CD14-positive monocyte (primary cell): Measurements from ENCODE around the gene PPARG. TPM values are rescaled to one million over a fixed set of nuclear protein-coding genes. Genes with fewer than 3 reads are reported as not detected.

ENCODE experiments used
- DNase-seq, 3 donors: peaks; one replicate each; pipeline ENCODE4 v3.0.0-alpha.2; 2011 to 2022
- H2AFZ ChIP-seq: 2 replicates; pipeline ENCODE4 v1.6.0; 2012; ENCODE audit warnings: mild to moderate bottlenecking, low read depth, low read length, inconsistent platforms; ENCODE audit not compliant: insufficient read depth, poor library complexity, severe bottlenecking
- H3K27ac ChIP-seq, 2 donors: 1 replicate in 1 of 2; 2 replicates in 1 of 2; pipeline ENCODE4 v1.5.1; 2012 to 2013; ENCODE audit warnings: low read length in 2 of 2, control low read depth in 1 of 2, inconsistent platforms in 1 of 2, low read depth in 1 of 2, mild to moderate bottlenecking in 1 of 2
- H3K27me3 ChIP-seq, 2 donors: one replicate each; pipeline versions ENCODE4 v1.6.0 to v1.6.1; 2011 to 2013; ENCODE audit warnings: low read length in 2 of 2; ENCODE audit not compliant: control insufficient read depth in 2 of 2, insufficient read depth in 2 of 2
- H3K36me3 ChIP-seq, 2 donors: replicated peaks in 1 of 2; 1 replicate in 1 of 2; 2 replicates in 1 of 2; pipeline versions ENCODE4 v1.5.1 to v1.6.1; 2012 to 2013; ENCODE audit warnings: low read length in 2 of 2, control low read depth in 1 of 2, inconsistent platforms in 1 of 2, mild to moderate bottlenecking in 1 of 2; ENCODE audit not compliant: insufficient read depth in 2 of 2, control insufficient read depth in 1 of 2
- H3K4me1 ChIP-seq, 2 donors: 1 replicate in 1 of 2; 2 replicates in 1 of 2; pipeline versions ENCODE4 v1.5.1 to v1.6.1; 2012 to 2013; ENCODE audit warnings: low read length in 2 of 2, control low read depth in 1 of 2, inconsistent platforms in 1 of 2, mild to moderate bottlenecking in 1 of 2, moderate library complexity in 1 of 2; ENCODE audit not compliant: insufficient read depth in 2 of 2, control insufficient read depth in 1 of 2
- H3K4me2 ChIP-seq: replicated peaks from 2 replicates; pipeline ENCODE3; 2012; ENCODE audit warnings: low read length, moderate library complexity, mild to moderate bottlenecking; ENCODE audit not compliant: poor library complexity, severe bottlenecking; ENCODE audit errors: extremely low read depth
- H3K4me3 ChIP-seq, 3 experiments: fragments of 200-600 bp in 1 of 3; sonication (generic) in 1 of 3; replicated peaks in 1 of 3; 1 replicate in 2 of 3; 2 replicates in 1 of 3; pipeline ENCODE4 v1.5.1; 2011 to 2013; ENCODE audit warnings: low read length in 3 of 3, mild to moderate bottlenecking in 3 of 3, control low read depth in 2 of 3, low read depth in 2 of 3, inconsistent platforms in 1 of 3, moderate library complexity in 1 of 3
- H3K79me2 ChIP-seq: 2 replicates; pipeline ENCODE4 v1.6.0; 2012; ENCODE audit warnings: mild to moderate bottlenecking, control low read depth, inconsistent platforms, low read length, moderate library complexity; ENCODE audit not compliant: insufficient read depth
- H3K9ac ChIP-seq: 2 replicates; pipeline ENCODE4 v1.6.0; 2017; ENCODE audit warnings: low read length, mild to moderate bottlenecking; ENCODE audit not compliant: insufficient read depth, poor library complexity, severe bottlenecking
- H3K9me3 ChIP-seq, 2 donors: replicated peaks in 1 of 2; 1 replicate in 1 of 2; 2 replicates in 1 of 2; pipeline versions ENCODE4 v1.5.1 to v1.6.1; 2012 to 2013; ENCODE audit warnings: low read length in 2 of 2, control low read depth in 1 of 2; ENCODE audit not compliant: control insufficient read depth in 1 of 2, insufficient read depth in 1 of 2
- H4K20me1 ChIP-seq: 2 replicates; pipeline ENCODE4 v1.6.0; 2012; ENCODE audit warnings: mild to moderate bottlenecking, low read length, control low read depth, moderate library complexity; ENCODE audit not compliant: insufficient read depth
- H3K27ac Mint-ChIP-seq, 7 donors: one replicate each; pipeline ENCODE4 v1.8.0; 2020; ENCODE audit warnings: mild to moderate bottlenecking in 7 of 7, mixed read lengths in 7 of 7, moderate library complexity in 6 of 7, inconsistent platforms in 2 of 7
- H3K27me3 Mint-ChIP-seq, 3 donors: one replicate each; pipeline ENCODE4 v1.8.0; 2021 to 2022; ENCODE audit warnings: low read depth in 3 of 3, mild to moderate bottlenecking in 3 of 3, mixed read lengths in 3 of 3, moderate library complexity in 3 of 3, inconsistent platforms in 1 of 3
- H3K36me3 Mint-ChIP-seq, 2 donors: one replicate each; pipeline ENCODE4 v1.8.0; 2020; ENCODE audit warnings: mixed read lengths in 2 of 2, inconsistent platforms in 1 of 2, mild to moderate bottlenecking in 1 of 2
- H3K4me1 Mint-ChIP-seq: one replicate; pipeline ENCODE4 v1.8.0; 2020; ENCODE audit warnings: mild to moderate bottlenecking, mixed read lengths
- H3K4me3 Mint-ChIP-seq, 2 donors: one replicate each; pipeline ENCODE4 v1.8.0; 2020; ENCODE audit warnings: mild to moderate bottlenecking in 2 of 2, mixed read lengths in 2 of 2, moderate library complexity in 1 of 2
- H3K9me3 Mint-ChIP-seq, 7 donors: one replicate each; pipeline ENCODE4 v1.8.0; 2020 to 2022; ENCODE audit warnings: mixed read lengths in 7 of 7, mild to moderate bottlenecking in 6 of 7, moderate library complexity in 6 of 7, inconsistent platforms in 2 of 7
- WGBS: methylation state at CpG from one replicate; pipeline ENCODE4 v1.1.5; 2013; ENCODE audit warnings: missing lambda C conversion rate; ENCODE audit not compliant: insufficient coverage; 5-methylcytosine and 5-hydroxymethylcytosine counted together
- intact Hi-C, 2 donors: fragments of 100-400 bp; cut with micrococcal nuclease; formaldehyde crosslinking; loops; one replicate each; pipeline versions ENCODE4 v1.15.0 to v1.15.1; 2023
- polyA plus RNA-seq, 3 donors: library from polyadenylated mRNA; depleted of rRNA in 1 of 3; unstranded in 2 of 3; stranded (reverse) in 1 of 3; fragments of 300-500 nt in 2 of 3; fragments of >200 nt in 1 of 3; fragmentation: Illumina TruSeq in 2 of 3; gene quantifications; 1 replicate in 2 of 3; 2 replicates in 1 of 3; pipeline ENCODE4 v1.2.3, GENCODE V29; 2012 to 2021
- TF ChIP-seq, protein P1 (sequence below): fragments of 200-600 bp; IDR thresholded peaks from one replicate; pipeline ENCODE4 v1.8.0; 2022; ENCODE audit warnings: antibody characterized with exemption, mild to moderate bottlenecking

Gene PPARG
- polyA plus RNA-seq, 3 donors = 0.56 to 2.0 (median 0.97) TPM

GRCh38 chr3:12467746-12468145, 178.9 kb downstream of the PPARG start:
- 89% methylated on average over 1 of the region's 2 CpGs for WGBS
- H3K4me3 Mint-ChIP-seq = no peak overlapping the region
- H3K36me3 Mint-ChIP-seq = peaks cover 0 to 2% of the 10 kb centered on the region in 2 donors

DNA sequence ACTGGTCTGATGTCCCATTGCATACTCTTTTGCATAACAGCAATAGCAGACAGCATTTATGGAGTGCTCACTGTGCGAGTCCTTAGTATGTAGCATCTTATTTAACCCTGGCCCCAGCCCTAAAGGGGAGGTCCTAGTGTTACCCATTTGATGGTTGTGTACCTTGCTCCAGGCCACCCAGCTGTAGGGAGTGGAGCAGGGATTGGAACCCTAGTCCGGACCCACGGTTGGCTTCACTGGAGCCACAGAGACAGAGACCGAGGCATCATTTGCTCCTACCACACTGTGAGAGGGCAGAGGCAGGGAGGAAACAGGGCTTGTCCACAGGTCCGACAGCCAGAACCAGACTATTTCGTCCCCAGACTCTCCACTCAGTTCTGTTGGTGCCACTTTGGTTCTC, 179.4 kb downstream of the PPARG start:
- Histone ChIP-seq H2AFZ (no peak overlapping the region), H3K27ac (no peak overlapping the region), H4K20me1 (no peaks in the 10 kb centered on the region), H3K4me3 (no peak overlapping the region), H3K36me3 (no peaks in the 10 kb centered on the region), H3K4me1 (peaks cover 8 to 15% of the 10 kb centered on the region in 2 donors), H3K79me2 (no peaks in the 10 kb centered on the region), H3K4me2 (no peak overlapping the region), H3K9me3 (no peaks in the 10 kb centered on the region), H3K27me3 (no peaks in the 10 kb centered on the region), H3K9ac (no peak overlapping the region)
- H3K36me3 Mint-ChIP-seq = peaks cover 0 to 2% of the 10 kb centered on the region in 2 donors
- H3K9me3 Mint-ChIP-seq = peaks cover 0 to 3% (median 0%) of the 10 kb centered on the region in 7 donors
- H3K4me3 Mint-ChIP-seq = no peak overlapping the region
- 97% methylated on average over 5 of the region's 6 CpGs for WGBS
- TF ChIP-seq, protein P1, sequence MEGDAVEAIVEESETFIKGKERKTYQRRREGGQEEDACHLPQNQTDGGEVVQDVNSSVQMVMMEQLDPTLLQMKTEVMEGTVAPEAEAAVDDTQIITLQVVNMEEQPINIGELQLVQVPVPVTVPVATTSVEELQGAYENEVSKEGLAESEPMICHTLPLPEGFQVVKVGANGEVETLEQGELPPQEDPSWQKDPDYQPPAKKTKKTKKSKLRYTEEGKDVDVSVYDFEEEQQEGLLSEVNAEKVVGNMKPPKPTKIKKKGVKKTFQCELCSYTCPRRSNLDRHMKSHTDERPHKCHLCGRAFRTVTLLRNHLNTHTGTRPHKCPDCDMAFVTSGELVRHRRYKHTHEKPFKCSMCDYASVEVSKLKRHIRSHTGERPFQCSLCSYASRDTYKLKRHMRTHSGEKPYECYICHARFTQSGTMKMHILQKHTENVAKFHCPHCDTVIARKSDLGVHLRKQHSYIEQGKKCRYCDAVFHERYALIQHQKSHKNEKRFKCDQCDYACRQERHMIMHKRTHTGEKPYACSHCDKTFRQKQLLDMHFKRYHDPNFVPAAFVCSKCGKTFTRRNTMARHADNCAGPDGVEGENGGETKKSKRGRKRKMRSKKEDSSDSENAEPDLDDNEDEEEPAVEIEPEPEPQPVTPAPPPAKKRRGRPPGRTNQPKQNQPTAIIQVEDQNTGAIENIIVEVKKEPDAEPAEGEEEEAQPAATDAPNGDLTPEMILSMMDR = no peak
- H3K4me1 Mint-ChIP-seq = peaks cover 20% of the 10 kb centered on the region
- DNase-seq = no peak
- peaks cover 0 to 5% (median 0%) of the 10 kb centered on the region in 3 donors for H3K27me3 Mint-ChIP-seq
- intact Hi-C loops = no loop called here
- H3K27ac Mint-ChIP-seq = peak overlapping the region in 1 of 7 donors; percentile 83

More at GRCh38 chr3:12467746-12468145, 178.9 kb downstream of the PPARG start:
- H3K27me3 ChIP-seq = no peaks in the 10 kb centered on the region
- no peak overlapping the region for H2AFZ ChIP-seq
- H3K9ac ChIP-seq = no peak overlapping the region
- H3K27me3 Mint-ChIP-seq = peaks cover 0 to 4% (median 0%) of the 10 kb centered on the region in 3 donors
- no peak for DNase-seq
- no peaks in the 10 kb centered on the region for H4K20me1 ChIP-seq
- no peaks in the 10 kb centered on the region for H3K79me2 ChIP-seq
- peaks cover 0 to 3% (median 0%) of the 10 kb centered on the region in 7 donors for H3K9me3 Mint-ChIP-seq
- no peak overlapping the region for H3K4me3 ChIP-seq
- no peak overlapping the region for H3K27ac Mint-ChIP-seq
- no peak overlapping the region for H3K27ac ChIP-seq
- H3K9me3 ChIP-seq = no peaks in the 10 kb centered on the region
- no peak overlapping the region for H3K4me2 ChIP-seq
- TF ChIP-seq, protein P1 = no peak
- H3K4me1 ChIP-seq = peaks cover 14 to 20% of the 10 kb centered on the region in 2 donors
- intact Hi-C loops = no loop called here
- H3K4me1 Mint-ChIP-seq = peaks cover 25% of the 10 kb centered on the region
- no peaks in the 10 kb centered on the region for H3K36me3 ChIP-seq
